Activated naive CD4-positive, alpha-beta T cell treated with anti-CD3 and anti-CD28 coated beads, Interleukin-2, amount 50 U/mL, for 16 hours (primary cell): ENCODE measurements around the gene AP1S3.

ENCODE experiments used
- DNase-seq: peaks from one replicate; pipeline ENCODE4 v3.0.0-alpha.2; 2020

AP1S3 gene

GRCh38 chr2:223722226-223722625, 115.2 kb downstream of the AP1S3 start:
- DNase-seq = no peak

- DNase-seq = no peak
Measured at GRCh38 chr2:223721746-223722145, 115.6 kb downstream of the AP1S3 start.

GRCh38 chr2:223720367-223720766, 117.0 kb downstream of the AP1S3 start:
- DNase-seq = no peak

- DNase-seq = no peak
Measured at GRCh38 chr2:223712642-223713041, 124.7 kb downstream of the AP1S3 start.

GRCh38 chr2:223711596-223712326, 125.6 kb downstream of the AP1S3 start:
- DNase-seq = no peak
